T-helper 1 cell (primary cell): ENCODE results near the gene NECTIN2.
"Not testable (repeated sequence)": the region's sequence is repeated elsewhere in the genome, so short reads cannot be mapped to it uniquely, and the experiment has no call there.

Experiments
- DNase-seq, 5 donors: peaks; one replicate each; pipeline ENCODE4 v3.0.0-alpha.2; 2012 to 2020

NECTIN2 gene

GRCh38 chr19:44887648-44888047, 41.6 kb downstream of the NECTIN2 start:
- DNase-seq, result no peak

GRCh38 chr19:44888335-44888734, 42.2 kb downstream of the NECTIN2 start:
- not testable (repeated sequence) for DNase-seq

GRCh38 chr19:44889830-44890365, 43.8 kb downstream of the NECTIN2 start:
- DNase-seq, result no peak

GRCh38 chr19:44890366-44891015, 44.4 kb downstream of the NECTIN2 start:
- peak in 1 of 5 donors; percentile 100 for DNase-seq

- peak in 4 of 5 donors; percentile 99 to 100 (median 100) for DNase-seq
These were observed 45.2 kb downstream of the NECTIN2 start, which contains the start of gene TOMM40 for GRCh38 chr19:44891016-44891882. TOMM40 (plus strand) TSS chr19:44891254; CDS start chr19:44891416, 162 bp downstream.

GRCh38 chr19:44892932-44893331, 46.8 kb downstream of the NECTIN2 start:
- DNase-seq, result no peak

- no peak for DNase-seq
These were observed 47.4 kb downstream of the NECTIN2 start for GRCh38 chr19:44893332-44894051.

- no peak for DNase-seq
These were observed 47.9 kb downstream of the NECTIN2 start for GRCh38 chr19:44894052-44894400.

GRCh38 chr19:44894946-44895345, 48.8 kb downstream of the NECTIN2 start:
- no peak for DNase-seq

- DNase-seq, result no peak
These were observed 51.7 kb downstream of the NECTIN2 start for GRCh38 chr19:44897835-44898234.

- DNase-seq, result no peak
These were observed 54.5 kb downstream of the NECTIN2 start for GRCh38 chr19:44900328-44901244.

GRCh38 chr19:44903216-44903601, 57.1 kb downstream of the NECTIN2 start:
- no peak for DNase-seq

- DNase-seq, result peak; percentile 45 to 61 (median 56)
These were observed 57.7 kb downstream of the NECTIN2 start for GRCh38 chr19:44903602-44904425.

- no peak for DNase-seq
These were observed 58.4 kb downstream of the NECTIN2 start for GRCh38 chr19:44904426-44904994.

GRCh38 chr19:44905437-44906160, 59.5 kb downstream of the NECTIN2 start, which contains the start of gene APOE:
APOE (plus strand) TSS chr19:44905796; CDS start chr19:44906625, 829 bp downstream.
- no peak for DNase-seq

- DNase-seq, result no peak
These were observed 61.5 kb downstream of the NECTIN2 start for GRCh38 chr19:44907613-44908012.

GRCh38 chr19:44908074-44908835, 62.2 kb downstream of the NECTIN2 start:
- DNase-seq, result no peak

GRCh38 chr19:44908836-44909261, 62.8 kb downstream of the NECTIN2 start:
- no peak for DNase-seq

- no peak for DNase-seq
These were observed 63.7 kb downstream of the NECTIN2 start for GRCh38 chr19:44909775-44910174.
